Breast epithelium (tissue), 4 donors: ENCODE results near the gene MAPT. TPM values are rescaled to one million over a fixed set of nuclear protein-coding genes. Genes with fewer than 3 reads are reported as not detected.
A peak's percentile ranks its signal among the peaks of the same experiment; 100 is the strongest.
"Not testable (repeated sequence)": the region's sequence is repeated elsewhere in the genome, so short reads cannot be mapped to it uniquely, and the experiment has no call there.

Experiments
- DNase-seq, 2 donors: peaks; one replicate each; pipeline ENCODE4 v3.0.0-alpha.2; 2019; ENCODE audit warnings: low spot score in 2 of 2
- H3K27ac ChIP-seq, 2 donors: fragments of 200-600 bp; sonication (generic) in 1 of 2; one replicate each; pipeline ENCODE4 v1.5.1; 2016 to 2019; ENCODE audit warnings: mild to moderate bottlenecking in 1 of 2
- H3K27me3 ChIP-seq, 2 donors: fragments of 200-600 bp; sonication (generic) in 1 of 2; one replicate each; pipeline versions ENCODE4 v1.5.1 to v1.6.0; 2017 to 2019; ENCODE audit warnings: control low read depth in 1 of 2, mild to moderate bottlenecking in 1 of 2
- H3K36me3 ChIP-seq: fragments of 200-600 bp; one replicate; pipeline ENCODE4 v1.5.1; 2019
- H3K4me1 ChIP-seq, 2 donors: fragments of 200-600 bp; sonication (generic); one replicate each; pipeline ENCODE4 v1.5.1; 2016 to 2019; ENCODE audit warnings: control low read depth in 1 of 2
- H3K4me3 ChIP-seq, 3 donors: fragments of 200-600 bp; sonication (generic); 1 replicate in 2 of 3; 2 replicates in 1 of 3; pipeline ENCODE4 v1.5.1; 2016 to 2019; ENCODE audit warnings: mild to moderate bottlenecking in 3 of 3, moderate library complexity in 2 of 3
- H3K9me3 ChIP-seq, 2 donors: fragments of 200-600 bp; sonication (generic) in 1 of 2; one replicate each; pipeline ENCODE4 v1.5.1; 2016 to 2019; ENCODE audit warnings: control low read depth in 1 of 2
- POLR2A ChIP-seq: fragments of 450-650 bp; IDR thresholded peaks from one replicate; pipeline ENCODE4 v1.6.1; 2016; ENCODE audit warnings: antibody characterized with exemption, mild to moderate bottlenecking, moderate library complexity
- POLR2AphosphoS5 ChIP-seq, 3 donors: sonication (generic); formaldehyde crosslinking; IDR thresholded peaks; one replicate each; pipeline ENCODE4 v1.6.1; 2017; ENCODE audit warnings: antibody characterized with exemption in 3 of 3
- intact Hi-C: fragments of 100-400 bp; cut with DNase I; formaldehyde crosslinking; loops from one replicate; pipeline ENCODE4 v1.15.1; 2023; ENCODE audit warnings: low total_unique reads
- total RNA-seq, 3 donors: library from RNA; depleted of rRNA; stranded (reverse); fragments of >200 nt; gene quantifications; one replicate each; pipeline ENCODE4 v1.1.0, GENCODE V29; 2016
- TF ChIP-seq, protein P1 (sequence below), 3 donors: fragments of 450-650 bp; IDR thresholded peaks; one replicate each; pipeline ENCODE4 v1.5.1; 2016 to 2017; ENCODE audit warnings: antibody characterized with exemption in 3 of 3, mild to moderate bottlenecking in 3 of 3, moderate library complexity in 3 of 3

Gene MAPT
- total RNA-seq, 3 donors from 2014 or later = 9.9 to 15.1 (median 12.4) TPM

GRCh38 chr17:46020023-46020761 is 125.8 kb downstream of the MAPT start:
- no peaks in the 10 kb centered on the region for H3K36me3 ChIP-seq
- TF ChIP-seq POLR2AphosphoS5 (IDR thresholded peaks at IDR 0.05) = no peak
- no peak for TF ChIP-seq POLR2A
- TF ChIP-seq, protein P1, sequence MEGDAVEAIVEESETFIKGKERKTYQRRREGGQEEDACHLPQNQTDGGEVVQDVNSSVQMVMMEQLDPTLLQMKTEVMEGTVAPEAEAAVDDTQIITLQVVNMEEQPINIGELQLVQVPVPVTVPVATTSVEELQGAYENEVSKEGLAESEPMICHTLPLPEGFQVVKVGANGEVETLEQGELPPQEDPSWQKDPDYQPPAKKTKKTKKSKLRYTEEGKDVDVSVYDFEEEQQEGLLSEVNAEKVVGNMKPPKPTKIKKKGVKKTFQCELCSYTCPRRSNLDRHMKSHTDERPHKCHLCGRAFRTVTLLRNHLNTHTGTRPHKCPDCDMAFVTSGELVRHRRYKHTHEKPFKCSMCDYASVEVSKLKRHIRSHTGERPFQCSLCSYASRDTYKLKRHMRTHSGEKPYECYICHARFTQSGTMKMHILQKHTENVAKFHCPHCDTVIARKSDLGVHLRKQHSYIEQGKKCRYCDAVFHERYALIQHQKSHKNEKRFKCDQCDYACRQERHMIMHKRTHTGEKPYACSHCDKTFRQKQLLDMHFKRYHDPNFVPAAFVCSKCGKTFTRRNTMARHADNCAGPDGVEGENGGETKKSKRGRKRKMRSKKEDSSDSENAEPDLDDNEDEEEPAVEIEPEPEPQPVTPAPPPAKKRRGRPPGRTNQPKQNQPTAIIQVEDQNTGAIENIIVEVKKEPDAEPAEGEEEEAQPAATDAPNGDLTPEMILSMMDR (IDR thresholded peaks at IDR 0.05) = no peak
- H3K27me3 ChIP-seq = no peaks in the 10 kb centered on the region
- H3K4me1 ChIP-seq = no peaks in the 10 kb centered on the region
- no peaks in the 10 kb centered on the region for H3K9me3 ChIP-seq
- intact Hi-C loops = no loop called here
- no peak overlapping the region for H3K4me3 ChIP-seq
- DNase-seq = peak in 1 of 2 donors; percentile 15
- no peak overlapping the region for H3K27ac ChIP-seq

DNA sequence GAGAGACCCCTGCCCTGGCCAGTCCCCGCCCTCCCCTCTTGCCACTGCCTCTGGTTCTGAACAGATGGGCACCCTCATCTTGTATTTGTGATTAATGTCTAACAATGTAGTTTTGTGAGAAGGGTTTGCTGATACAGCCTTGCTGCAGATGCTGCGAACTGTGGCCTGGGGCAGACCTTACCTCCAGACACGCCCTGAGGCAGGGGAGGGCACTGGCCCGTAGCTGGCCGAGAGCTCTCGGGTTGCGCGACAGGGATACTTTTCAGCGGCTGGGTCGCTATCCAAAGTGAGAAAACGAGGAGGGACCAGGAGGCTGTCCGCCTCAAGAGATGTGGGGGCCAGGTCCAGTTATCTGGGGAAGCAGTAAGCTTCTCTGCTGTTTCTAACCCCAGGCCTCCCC is 126.6 kb downstream of the MAPT start:
- DNase-seq = peak in 1 of 2 donors; percentile 38
- TF ChIP-seq POLR2AphosphoS5 (IDR thresholded peaks at IDR 0.05) (no peak), POLR2A (no peak)
- TF ChIP-seq, protein P1 (IDR thresholded peaks at IDR 0.05) = no peak
- no peaks in the 10 kb centered on the region for H3K9me3 ChIP-seq
- no peaks in the 10 kb centered on the region for H3K27me3 ChIP-seq
- no peaks in the 10 kb centered on the region for H3K4me1 ChIP-seq
- no peaks in the 10 kb centered on the region for H3K36me3 ChIP-seq
- intact Hi-C loops = no loop called here
- H3K27ac ChIP-seq = no peak overlapping the region
- no peak overlapping the region for H3K4me3 ChIP-seq

DNA sequence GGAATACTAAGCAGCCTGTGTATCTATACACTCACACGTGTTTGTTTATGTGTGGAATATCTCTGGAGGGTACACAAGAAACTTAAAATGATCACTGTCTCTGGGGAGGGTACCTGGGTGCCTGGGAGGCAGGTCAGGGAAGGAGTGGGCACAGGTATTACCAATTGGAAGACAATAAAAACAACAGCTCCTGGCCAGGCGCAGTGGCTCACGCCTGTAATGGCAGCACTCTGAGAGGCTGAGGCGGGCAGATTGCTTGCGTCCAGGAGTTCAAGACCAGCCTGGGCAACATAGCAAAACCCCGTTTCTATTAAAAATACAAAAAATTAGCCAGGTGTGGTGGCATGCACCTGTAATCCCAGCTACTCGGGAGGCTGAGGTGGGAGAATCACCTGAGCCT is 129.0 kb downstream of the MAPT start:
- H3K27me3 ChIP-seq, H3K4me3 ChIP-seq, H3K36me3 ChIP-seq, intact Hi-C loops, H3K4me1 ChIP-seq, H3K9me3 ChIP-seq, H3K27ac ChIP-seq, DNase-seq: not testable (repeated sequence)

GRCh38 chr17:46023783-46024388 is 129.5 kb downstream of the MAPT start:
- Histone ChIP-seq H3K4me1 (no peaks in the 10 kb centered on the region), H3K27ac (no peak overlapping the region), H3K4me3 (no peak overlapping the region), H3K27me3 (no peaks in the 10 kb centered on the region), H3K9me3 (no peaks in the 10 kb centered on the region), H3K36me3 (no peaks in the 10 kb centered on the region)
- TF ChIP-seq POLR2A (no peak), POLR2AphosphoS5 (IDR thresholded peaks at IDR 0.05) (no peak)
- TF ChIP-seq, protein P1 (IDR thresholded peaks at IDR 0.05) = no peak
- peak in 1 of 2 donors; percentile 49 for DNase-seq
- intact Hi-C loops = no loop called here

DNA sequence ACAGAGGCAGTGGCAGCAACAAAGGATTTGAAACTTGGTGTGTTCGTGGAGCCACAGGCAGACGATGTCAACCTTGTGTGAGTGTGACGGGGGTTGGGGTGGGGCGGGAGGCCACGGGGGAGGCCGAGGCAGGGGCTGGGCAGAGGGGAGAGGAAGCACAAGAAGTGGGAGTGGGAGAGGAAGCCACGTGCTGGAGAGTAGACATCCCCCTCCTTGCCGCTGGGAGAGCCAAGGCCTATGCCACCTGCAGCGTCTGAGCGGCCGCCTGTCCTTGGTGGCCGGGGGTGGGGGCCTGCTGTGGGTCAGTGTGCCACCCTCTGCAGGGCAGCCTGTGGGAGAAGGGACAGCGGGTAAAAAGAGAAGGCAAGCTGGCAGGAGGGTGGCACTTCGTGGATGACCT is 130.2 kb downstream of the MAPT start:
- Histone ChIP-seq H3K9me3 (no peaks in the 10 kb centered on the region), H3K27me3 (no peaks in the 10 kb centered on the region), H3K27ac (no peak overlapping the region), H3K4me3 (no peak overlapping the region), H3K4me1 (no peaks in the 10 kb centered on the region), H3K36me3 (no peaks in the 10 kb centered on the region)
- peak in 1 of 2 donors; percentile 30 for DNase-seq
- TF ChIP-seq POLR2A = no peak
- TF ChIP-seq, protein P1 (IDR thresholded peaks at IDR 0.05) = no peak
- intact Hi-C loops = no loop called here
